NCI-H82 treated with DMSO at 0.1 percent for 48 hours (cell line): ENCODE data around the gene SNX13.

Experiments
- DNase-seq: peaks from one replicate; lab custom pipeline; 2025; ENCODE audit not compliant: unreplicated experiment; lab: John Stamatoyannopoulos, UW

SNX13 gene

DNA sequence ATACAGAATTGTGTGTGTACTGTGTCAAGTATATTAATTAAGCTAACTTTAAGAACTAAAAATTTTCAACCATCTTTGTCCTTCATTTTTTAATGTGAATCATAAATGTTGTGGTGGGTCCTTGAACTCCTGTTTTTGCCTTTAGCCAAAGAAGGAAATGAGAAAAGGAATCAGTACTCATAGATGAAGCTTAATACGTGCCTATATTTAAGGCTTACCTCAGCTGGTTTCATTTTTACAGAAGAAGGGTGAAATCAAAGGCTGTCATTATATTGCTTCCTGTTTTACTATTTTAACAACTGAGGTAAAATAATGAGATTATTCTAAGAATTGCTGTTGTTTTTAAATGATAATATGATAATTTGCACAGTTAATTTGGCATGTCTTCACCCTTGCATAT lies 6.3 kb upstream of the SNX13 start:
- no peak for DNase-seq

DNA sequence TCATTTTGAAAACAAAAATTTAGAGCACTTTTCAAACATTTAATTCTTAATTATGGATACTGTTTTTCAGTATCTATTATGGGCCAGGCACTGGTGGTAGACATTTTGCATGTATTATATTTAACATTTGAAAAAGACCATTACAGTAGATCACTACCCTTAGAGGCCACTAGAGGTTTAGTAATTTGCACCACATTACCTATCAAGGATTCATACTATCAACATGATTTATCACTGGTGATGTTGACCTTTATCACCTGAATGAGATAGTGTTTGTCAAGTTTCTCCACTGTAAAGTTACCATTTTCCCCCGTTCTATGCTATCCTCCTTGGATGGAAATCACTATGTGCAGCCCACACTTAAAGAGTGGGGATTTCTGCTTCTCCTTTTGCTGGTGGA lies 4.4 kb upstream of the SNX13 start:
- no peak for DNase-seq

DNA sequence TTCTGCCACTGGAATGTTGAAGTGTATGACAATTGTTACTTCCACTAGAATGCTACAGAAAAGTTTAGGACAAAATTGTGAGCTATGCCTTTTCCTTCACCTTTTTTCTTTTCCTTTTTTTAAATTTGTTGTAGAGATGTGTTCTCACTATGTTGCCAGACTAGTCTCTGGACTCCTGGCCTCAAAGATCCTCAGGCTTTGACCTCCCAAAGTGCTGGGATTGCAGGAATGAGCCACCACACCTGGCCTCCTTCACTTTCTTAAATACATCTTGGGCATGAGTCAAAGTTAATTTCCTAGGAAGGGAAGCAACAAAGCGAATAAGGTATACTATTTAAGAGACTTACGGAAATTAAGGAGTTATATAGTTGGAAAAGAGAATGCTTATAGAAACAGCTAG lies 2.7 kb upstream of the SNX13 start:
- no peak for DNase-seq

DNA sequence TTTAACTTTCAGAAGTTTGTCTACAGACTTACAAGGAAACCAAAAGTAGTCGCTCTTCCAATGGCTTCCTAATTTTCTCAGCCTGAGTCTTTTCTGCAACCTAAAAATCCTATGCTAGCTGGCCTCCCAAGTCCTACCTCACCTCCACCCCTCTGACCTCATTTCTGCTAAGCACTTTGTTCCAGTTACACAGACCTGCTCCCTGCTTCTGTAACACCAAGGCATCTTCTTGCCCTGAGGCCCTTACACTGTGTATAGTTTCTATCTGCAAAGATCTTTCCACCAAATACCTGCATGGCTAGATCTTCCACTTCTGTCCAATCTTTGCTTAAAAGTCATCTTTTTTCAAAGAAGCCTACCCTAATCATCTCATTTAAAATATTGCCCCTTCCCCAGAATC lies 1.9 kb upstream of the SNX13 start:
- no peak for DNase-seq

DNA sequence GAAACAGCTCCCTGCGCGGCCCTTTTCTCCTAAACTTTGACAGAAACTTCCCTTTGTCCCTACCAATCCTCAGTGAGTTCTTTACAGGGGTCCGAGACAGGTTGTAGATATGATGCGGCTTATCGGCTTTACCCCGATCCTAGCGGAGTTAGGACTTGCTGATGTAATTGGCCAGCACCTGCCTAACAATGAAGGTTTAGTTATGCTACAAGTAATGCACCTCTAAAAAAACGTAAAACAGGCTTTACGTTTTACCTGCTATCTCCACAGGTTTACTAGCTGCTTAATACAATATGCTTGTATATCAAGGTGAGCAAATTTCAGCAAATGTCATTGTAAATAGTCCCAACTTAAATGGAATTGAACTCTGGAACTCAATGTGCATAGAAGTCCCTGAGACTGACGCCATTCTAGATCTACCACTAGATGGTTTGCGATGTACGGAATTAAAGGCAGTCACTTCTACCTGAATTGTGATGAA lies 697 bp upstream of the SNX13 start:
- DNase-seq, result peak; percentile 47

DNA sequence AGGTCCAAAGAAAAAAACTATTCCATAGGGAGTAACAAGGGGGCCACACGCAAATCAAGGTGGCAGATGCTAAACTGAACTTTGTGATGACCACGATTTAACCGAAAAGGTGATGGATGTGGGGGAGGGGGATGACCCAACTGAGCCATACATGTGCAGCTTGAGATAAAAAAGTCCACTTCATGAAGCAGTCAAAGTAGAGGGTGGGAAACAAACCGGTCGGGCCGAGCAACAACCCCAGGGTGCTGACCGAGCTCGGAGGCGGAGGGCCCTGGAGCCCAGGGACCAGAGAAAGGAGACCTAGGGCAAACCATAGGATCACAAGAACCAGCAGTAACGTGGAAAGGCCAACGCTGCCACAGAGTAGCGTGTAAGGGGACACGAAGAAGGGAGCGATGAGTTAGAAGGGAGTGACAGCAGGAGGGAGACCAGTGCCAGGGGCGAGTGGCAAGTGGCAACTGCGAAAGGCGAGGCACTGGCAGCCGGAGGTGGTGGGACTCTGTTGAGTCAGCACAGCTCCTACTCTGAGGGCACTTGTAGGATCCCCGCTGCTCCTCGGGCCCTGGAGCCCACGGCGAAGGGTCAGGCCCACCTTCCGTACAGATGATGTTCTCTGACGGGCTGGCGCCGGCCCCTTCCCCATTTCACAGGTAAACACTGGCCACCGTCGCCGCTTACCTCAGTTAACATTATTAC lies 540 bp downstream of the SNX13 start:
- no peak for DNase-seq

DNA sequence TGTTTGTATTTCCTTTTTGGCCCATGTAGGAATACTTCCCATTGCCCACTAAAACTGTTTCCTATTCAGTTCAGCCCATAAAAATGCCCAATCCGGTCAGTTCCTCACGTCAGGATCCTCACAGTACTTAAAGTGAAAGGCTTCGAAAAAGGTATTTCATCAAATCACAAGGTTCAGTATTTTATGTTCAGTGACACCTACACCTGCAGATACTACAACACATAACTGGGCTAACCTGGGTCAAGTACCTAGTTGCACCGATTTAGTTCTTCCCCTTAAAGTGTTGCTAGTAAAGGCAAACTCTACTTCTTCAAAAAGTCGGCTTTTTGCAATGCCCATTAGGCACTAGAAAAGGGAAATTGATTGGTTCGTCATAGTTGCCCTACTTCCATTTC lies 1.1 kb downstream of the SNX13 start:
- DNase-seq, result no peak

DNA sequence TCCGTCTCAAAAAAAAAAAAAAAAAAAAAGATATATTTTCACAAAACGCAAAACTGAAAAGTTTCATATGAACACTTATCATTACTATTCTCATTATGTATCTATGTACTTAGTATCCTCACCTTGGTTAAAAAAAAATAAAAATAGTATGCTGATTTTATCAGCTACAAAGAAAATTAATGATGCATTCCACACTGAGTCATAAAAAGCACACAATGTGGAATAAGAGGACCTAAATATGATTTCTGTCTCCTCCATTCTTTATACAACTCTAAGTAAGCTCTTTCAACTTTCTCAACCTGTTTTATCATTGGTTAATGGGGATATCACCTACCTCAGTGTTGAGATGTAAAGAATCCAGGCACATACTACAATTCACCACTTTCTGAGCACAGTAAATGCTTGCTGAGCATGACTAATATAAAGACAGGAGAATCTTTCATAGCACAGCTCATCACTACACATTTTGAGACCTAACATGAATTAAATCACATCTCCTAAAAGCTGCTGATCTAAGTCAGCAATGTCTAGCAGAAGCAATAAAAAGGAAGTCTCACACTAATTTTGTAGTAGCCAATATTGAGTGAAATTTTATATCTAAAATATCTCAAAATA lies 2.7 kb downstream of the SNX13 start:
- no peak for DNase-seq

DNA sequence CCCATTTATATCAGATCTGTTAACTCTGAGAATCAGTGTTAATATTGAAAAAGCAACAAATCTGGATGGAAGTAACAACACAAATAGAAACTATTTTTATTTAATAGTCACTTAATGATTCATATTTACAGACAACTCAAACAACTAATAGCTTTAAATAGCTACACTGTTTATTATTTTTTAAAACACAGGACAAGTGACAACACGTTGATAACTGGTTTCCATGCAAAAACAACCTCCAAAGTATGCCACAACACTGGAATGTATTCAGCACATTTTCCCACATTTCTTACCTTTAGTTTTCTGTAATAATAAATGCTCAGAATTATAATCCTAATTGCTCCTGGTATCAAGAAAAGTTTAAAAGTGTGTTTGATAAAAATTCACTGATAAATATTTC lies 4.0 kb downstream of the SNX13 start:
- no peak for DNase-seq

DNA sequence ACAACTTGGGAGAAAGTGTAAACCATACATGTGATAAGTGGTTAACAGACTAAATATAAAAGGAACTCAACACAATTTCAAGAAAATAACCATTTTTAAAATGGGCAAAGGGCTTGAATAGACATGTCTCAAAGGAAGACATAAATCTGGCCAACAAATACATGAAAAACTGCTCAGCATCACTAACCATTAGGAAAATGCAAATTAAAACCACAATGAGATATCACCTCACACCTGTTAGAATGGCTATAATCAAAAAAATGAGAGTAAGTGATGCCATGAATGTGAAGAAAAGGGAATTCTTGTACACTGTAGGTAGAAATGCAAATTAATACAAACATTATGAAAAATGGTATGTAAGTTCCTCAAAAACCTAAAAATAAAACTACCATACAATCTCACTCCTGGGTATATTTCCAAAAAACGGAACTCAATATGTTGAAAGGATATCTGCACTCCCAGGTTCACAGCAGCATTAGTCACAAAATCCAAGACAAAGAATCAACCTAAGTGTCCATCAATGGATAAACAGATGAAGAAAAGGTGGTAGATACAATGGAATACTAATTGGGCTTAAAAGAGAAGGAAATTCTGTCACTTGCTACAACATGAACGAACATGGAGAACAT lies 5.6 kb downstream of the SNX13 start:
- no peak for DNase-seq

DNA sequence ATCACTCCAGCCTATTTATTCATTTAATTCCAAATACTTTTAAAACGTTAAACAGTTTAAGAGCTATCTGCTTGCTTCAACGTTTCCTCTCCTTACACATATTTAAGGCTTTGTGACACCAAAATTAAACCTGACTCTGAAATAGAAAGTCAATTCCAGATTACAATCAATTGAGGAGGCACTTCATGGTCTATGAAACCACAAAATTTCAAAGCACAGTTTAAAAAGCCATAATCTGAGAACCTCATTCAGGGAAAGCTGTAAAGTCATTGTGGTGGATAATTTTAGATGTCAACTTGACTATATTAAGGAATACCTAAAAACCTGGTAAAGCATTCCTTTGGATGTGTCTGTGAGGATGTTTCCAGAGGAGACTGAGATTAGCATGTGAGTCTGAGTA lies 6.2 kb downstream of the SNX13 start:
- no peak for DNase-seq

DNA sequence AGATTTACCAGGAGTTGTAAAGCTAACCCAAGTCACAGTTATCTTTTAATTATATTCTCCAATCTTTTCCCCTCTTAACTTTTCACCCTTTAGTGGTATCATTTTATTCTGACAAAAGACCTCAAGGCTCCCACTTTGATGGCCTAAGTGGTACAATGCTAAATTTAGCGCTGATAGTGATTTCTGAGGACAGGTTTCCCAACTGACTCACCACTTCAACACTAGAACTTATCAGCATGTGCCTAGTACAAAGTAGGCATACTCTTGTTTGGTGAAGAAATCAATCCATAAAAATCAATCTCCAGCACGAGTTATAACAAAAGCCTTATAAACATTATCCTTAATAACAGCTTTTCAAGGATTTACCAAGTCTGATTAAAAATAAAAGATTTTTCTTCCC lies 7.5 kb downstream of the SNX13 start:
- DNase-seq, result no peak

DNA sequence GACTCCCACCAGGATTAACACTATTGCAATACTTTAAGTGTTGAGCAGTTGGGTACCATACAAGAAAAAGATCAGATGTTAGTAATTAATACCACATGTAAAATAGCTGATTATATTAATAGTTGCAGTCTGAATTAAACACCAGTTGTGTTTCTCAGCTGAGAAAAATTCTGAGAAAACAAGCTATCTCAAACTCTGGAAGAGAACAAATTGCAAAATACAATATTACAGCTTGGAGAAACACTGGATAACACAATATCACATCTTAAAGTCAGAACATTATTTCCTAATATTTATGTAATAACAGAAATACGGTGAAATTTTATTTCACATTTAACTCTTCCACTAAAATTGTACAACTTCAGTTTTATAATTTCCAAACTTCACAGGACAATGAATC lies 9.2 kb downstream of the SNX13 start:
- no peak for DNase-seq

DNA sequence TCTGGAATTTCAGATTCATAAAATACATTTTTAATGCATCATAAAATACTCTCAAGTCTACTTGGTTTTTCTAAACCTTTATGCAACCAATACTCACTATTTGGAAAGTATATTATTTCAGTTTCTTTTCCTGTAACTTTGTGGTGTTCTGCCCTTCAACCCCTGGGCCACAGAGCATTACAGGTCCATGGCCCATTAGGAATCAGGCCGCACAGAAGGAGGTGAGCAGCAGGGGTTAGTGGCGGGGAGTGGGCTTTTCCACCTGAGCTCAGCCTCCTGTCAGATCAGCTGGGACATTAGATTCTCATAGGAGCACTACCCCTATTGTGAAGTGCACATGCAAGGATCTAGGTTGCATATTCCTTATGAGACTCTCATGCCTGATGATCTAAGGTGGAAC lies 9.7 kb downstream of the SNX13 start:
- no peak for DNase-seq

DNA sequence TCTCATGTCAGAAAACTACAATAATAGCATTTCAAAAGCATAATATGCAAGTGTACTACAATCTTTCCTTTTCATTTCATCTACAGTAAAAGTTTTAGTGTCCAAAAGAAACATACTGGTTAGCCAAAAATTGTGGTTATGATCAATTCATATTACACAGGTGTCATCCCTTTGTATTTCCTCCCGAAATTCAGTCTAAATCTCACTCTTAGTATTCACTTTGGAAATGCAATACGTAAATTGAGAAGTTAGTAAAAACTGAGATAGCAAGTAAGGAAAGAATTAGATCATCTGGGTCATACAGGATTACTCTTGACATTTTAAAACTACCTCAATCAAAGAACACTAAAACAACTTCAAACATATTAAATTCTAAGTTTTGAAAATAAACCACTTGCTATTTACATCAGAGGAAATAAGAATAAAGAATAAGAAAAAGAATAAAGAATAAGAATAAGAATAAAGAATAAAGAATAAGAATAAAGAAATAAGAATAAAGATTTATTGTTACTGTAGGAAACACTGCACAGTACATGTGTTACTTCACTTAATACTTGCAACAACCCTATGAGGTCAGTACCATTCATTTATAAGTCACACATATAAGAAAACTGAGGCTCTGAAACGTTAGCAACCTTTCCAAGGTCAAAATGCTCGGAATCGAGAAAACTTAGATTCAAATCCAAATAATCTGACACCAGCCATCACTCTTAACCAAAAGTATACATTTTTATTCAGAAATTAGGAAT lies 10.5 kb downstream of the SNX13 start:
- DNase-seq, result no peak

DNA sequence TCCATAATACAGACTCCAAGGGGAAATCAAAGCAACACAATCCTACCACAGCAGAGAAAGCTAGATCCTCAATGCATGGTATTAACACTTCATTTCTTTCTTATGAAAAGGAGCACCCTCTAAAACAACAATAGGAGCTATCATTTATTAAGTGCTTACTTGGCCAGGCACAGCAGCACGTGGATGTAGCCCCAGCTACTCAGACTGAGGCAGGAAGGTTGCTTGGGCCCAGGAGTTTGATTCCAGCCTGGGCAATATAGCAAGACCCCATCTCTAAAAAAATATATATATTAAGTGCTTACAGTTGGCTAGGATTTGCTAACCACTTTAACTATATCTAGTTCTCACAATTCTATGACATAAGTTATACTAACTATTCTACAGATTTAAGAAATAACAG lies 12.2 kb downstream of the SNX13 start:
- DNase-seq, result no peak

DNA sequence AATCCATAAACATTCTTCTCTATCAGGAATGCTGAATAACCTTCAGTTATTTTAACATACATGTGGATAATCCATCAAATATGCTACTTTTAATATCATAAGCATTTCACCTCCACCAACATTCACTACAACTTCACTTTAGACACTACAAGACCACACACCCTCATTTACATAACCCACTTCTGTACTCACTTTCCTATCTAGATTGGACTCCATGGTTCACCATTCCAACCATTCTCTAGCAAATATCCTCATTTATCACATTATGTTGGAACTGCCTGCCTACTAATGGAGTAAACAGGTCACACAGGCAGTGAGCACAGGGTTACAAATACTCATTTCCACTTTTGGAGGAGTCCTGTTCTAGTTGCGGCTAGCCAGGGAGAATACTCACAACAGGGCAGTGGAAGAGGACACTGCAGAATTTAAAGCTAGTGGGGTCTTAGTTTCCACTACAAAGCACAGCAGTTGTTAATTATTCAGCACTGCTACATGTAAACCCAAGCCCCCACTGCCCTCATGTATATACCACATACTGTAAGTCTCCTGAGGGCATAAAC lies 18.4 kb downstream of the SNX13 start:
- no peak for DNase-seq

DNA sequence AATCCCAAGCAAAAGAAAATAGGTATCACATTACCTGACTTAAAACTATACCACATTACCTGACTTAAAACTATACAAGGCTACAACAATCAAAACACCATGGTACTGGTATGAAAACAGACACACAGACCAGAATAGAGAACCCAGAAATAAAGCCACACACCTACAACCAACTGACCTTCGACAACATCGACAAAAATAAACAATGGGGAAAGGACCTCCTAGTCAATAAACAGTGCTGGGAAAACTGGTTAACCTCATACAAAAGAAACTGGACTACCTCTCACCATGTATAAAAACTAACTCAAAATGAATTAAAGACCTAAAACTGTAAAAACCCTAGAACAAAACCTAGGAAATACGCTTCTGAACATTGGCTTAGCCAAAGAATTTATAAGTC lies 22.5 kb downstream of the SNX13 start:
- no peak for DNase-seq

DNA sequence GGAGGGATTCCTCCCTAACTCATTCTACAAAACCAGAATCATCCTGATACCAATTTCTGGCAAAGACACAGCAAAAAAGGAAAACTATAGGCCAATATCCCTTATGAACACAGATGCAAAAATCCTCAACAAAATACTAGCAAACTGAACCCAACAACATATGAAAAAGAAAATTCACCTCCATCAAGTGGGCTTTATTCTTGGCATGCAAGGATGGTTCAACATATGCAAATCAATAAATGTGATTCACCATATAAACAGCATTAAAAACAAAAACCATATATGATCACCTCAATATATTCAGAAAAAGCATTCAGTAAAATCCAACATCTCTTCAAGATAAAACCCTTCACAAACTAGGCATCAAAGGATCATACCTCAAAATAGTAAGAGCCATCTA lies 23.5 kb downstream of the SNX13 start:
- DNase-seq, result no peak

DNA sequence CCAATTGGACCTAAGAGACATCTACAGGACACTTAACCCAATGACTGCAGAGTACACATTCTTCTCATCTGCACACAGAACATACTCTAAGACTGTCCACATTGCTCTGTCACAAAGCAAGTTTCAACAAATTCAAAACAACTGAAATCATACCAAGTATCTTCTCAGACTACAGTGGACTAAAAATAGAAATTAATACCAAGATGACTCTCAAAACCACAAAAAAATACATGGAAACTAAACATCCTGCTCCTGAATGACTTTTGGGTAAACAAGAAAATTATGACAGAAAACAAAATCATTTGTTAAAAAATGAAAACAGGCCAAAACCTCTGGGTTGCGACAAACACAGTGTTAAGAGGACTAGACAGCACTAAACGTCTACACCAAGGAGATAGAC lies 24.5 kb downstream of the SNX13 start:
- DNase-seq, result no peak

DNA sequence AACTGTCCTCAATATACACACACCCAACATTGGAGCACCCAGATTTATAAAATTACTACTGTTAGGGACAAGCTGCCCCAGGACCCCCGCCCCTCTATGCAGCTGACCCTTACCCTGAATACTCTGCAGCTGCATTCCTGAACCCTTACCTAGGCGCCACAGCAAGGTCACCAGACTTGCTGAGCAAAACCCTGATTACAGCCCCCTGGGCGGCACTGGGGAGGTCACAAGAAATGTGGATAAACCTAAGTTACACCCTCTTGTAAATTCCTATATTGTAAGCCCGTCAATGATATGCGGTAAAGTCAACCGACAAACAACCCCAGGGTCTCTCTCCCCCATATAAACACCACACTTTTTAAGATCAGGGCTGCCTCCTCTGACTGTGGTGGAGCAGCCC lies 25.1 kb downstream of the SNX13 start:
- DNase-seq, result no peak

DNA sequence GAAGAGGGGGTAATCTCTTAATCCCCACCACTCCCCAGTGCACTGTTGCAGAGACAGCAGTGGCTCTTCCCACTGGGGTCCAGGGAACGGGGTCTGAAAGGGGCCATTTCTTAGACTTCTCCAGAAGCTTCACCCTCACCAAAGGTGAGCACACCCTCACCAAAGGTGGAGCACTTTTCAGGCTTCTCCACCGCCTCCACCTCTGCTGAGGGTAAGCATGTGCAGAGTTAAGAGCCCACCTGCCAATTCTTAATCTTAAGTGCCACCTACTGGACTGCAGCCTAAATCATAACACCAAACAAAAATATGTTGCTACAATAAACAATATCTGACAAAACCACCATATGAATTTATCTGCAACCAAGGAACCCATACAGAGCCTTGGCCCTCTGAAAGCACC lies 27.0 kb downstream of the SNX13 start:
- no peak for DNase-seq
